Articular chondrocyte of knee joint (primary cell): Measurements from ENCODE around the gene B4GALT6. TPM values are rescaled to one million over a fixed set of nuclear protein-coding genes. Genes with fewer than 3 reads are reported as not detected.

Source experiments
- total RNA-seq: library from RNA; depleted of rRNA; stranded (reverse); fragments of >200 nt; gene quantifications from 2 replicates; pipeline ENCODE4 v1.2.3, GENCODE V29; 2012

B4GALT6 gene
- total RNA-seq, result 7.6 and 10.9 TPM in 2 replicates

GRCh38 chr18:31684279-31685096, at the start of gene B4GALT6:
B4GALT6 (minus strand) TSS chr18:31684581; CDS start chr18:31684426, 155 bp downstream.

GRCh38 chr18:31591628-31592027, 92.8 kb downstream of the B4GALT6 start, which contains the start of gene TTR:
TTR (plus strand) TSS chr18:31591877; CDS start chr18:31591903, 26 bp downstream.

Other genes starting within 250 kb of the B4GALT6 start
- gene DSG3, start 236.8 kb downstream of the B4GALT6 start, total RNA-seq, result not detected in 2 replicates
- gene DSG2, start 186.4 kb downstream of the B4GALT6 start, total RNA-seq, result 5.4 and 12.5 TPM in 2 replicates
- not detected in 2 replicates for gene TTR, start 92.7 kb downstream of the B4GALT6 start, total RNA-seq
- 0.11 TPM in 1 of 2 replicates, not detected in the other for gene SLC25A52, start 76.3 kb upstream of the B4GALT6 start, total RNA-seq